Parathyroid adenoma (tissue), 2 donors: Measurements from ENCODE around the gene VCPKMT.

ENCODE experiments used
- H2AFZ ChIP-seq: fragments of 300-600 bp; sonication (generic); one replicate; pipeline ENCODE4 v1.7.0; 2017; ENCODE audit warnings: antibody characterized with exemption, mild to moderate bottlenecking
- H3K27ac ChIP-seq: fragments of 300-600 bp; sonication (generic); one replicate; pipeline ENCODE4 v1.7.0; 2017
- H3K27me3 ChIP-seq: fragments of 300-600 bp; sonication (generic); one replicate; pipeline ENCODE4 v1.7.0; 2017; ENCODE audit warnings: low read length; ENCODE audit not compliant: control insufficient read depth, insufficient read depth
- H3K36me3 ChIP-seq: fragments of 300-600 bp; sonication (generic); one replicate; pipeline ENCODE4 v1.7.0; 2017; ENCODE audit warnings: low read length; ENCODE audit not compliant: control insufficient read depth, insufficient read depth
- H3K4me1 ChIP-seq: fragments of 300-600 bp; sonication (generic); one replicate; pipeline ENCODE4 v1.7.0; 2017; ENCODE audit warnings: control low read depth
- H3K4me2 ChIP-seq: fragments of 300-600 bp; sonication (generic); one replicate; pipeline ENCODE4 v1.7.0; 2017; ENCODE audit warnings: low read length
- H3K4me3 ChIP-seq: fragments of 300-600 bp; sonication (generic); one replicate; pipeline ENCODE4 v1.7.0; 2017; ENCODE audit warnings: low read depth, low read length
- H3K79me2 ChIP-seq: fragments of 300-600 bp; sonication (generic); one replicate; pipeline ENCODE4 v1.7.0; 2017; ENCODE audit warnings: control low read depth
- H3K9ac ChIP-seq: fragments of 300-600 bp; sonication (generic); one replicate; pipeline ENCODE4 v1.7.0; 2017; ENCODE audit warnings: mild to moderate bottlenecking
- H3K9me3 ChIP-seq: fragments of 300-600 bp; sonication (generic); one replicate; pipeline ENCODE4 v1.7.0; 2017; ENCODE audit warnings: low read length; ENCODE audit not compliant: control insufficient read depth
- TF ChIP-seq, protein P1 (sequence below): fragments of 300-600 bp; sonication (generic); IDR thresholded peaks from one replicate; pipeline ENCODE4 v1.7.0; 2017; ENCODE audit warnings: antibody characterized with exemption, mild to moderate bottlenecking
- donor health status: primary hyperparathyroidism.

The VCPKMT gene

DNA sequence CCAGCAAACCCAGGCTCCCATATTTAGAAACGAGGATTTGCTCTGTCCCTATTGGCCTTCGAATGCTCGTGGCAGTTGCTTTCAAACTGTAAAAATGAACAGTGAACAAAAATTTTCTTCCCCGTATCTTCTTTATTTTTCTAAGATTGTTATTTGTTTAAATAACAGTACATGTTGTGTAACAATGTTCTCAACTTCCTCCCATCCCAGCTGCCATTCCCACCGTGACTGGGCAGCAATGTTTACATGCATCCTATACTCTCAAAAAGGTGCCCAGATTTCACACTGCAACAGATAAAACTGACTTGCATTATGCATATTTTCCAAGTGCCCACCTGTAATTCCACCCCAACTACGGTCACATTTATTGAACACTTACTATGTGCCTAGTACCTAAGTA, 12.8 kb downstream of the VCPKMT start:
- TF ChIP-seq, protein P1, sequence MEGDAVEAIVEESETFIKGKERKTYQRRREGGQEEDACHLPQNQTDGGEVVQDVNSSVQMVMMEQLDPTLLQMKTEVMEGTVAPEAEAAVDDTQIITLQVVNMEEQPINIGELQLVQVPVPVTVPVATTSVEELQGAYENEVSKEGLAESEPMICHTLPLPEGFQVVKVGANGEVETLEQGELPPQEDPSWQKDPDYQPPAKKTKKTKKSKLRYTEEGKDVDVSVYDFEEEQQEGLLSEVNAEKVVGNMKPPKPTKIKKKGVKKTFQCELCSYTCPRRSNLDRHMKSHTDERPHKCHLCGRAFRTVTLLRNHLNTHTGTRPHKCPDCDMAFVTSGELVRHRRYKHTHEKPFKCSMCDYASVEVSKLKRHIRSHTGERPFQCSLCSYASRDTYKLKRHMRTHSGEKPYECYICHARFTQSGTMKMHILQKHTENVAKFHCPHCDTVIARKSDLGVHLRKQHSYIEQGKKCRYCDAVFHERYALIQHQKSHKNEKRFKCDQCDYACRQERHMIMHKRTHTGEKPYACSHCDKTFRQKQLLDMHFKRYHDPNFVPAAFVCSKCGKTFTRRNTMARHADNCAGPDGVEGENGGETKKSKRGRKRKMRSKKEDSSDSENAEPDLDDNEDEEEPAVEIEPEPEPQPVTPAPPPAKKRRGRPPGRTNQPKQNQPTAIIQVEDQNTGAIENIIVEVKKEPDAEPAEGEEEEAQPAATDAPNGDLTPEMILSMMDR = no peak
- Histone ChIP-seq H3K4me1 (no peaks in the 10 kb centered on the region), H2AFZ (no peak overlapping the region), H3K9ac (no peak overlapping the region), H3K9me3 (no peaks in the 10 kb centered on the region), H3K27me3 (no peaks in the 10 kb centered on the region), H3K27ac (no peak overlapping the region), H3K4me2 (no peak overlapping the region), H3K4me3 (no peak overlapping the region), H3K79me2 (no peaks in the 10 kb centered on the region), H3K36me3 (no peaks in the 10 kb centered on the region)

DNA sequence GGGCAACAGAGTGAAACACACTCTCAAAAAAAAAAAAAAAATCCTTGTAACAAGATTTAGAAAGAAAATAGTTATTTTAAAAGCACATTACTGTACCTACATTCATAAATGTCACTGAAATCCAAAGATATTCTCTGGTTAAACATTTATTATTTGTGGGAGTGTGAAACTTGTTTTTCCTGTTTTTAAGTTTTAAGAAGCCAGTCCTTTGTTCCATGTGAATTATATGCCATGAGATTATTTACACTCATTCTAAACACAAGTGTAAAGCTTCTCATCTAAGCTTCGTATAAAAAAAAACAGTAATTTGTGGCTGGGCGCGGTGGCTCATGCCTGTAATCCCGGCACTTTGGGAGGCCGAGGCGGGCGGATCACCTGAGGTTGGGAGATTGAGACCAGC, 15.0 kb downstream of the VCPKMT start:
- H3K79me2 ChIP-seq = no peaks in the 10 kb centered on the region
- H3K9ac ChIP-seq = no peak overlapping the region
- TF ChIP-seq, protein P1 = no peak
- no peaks in the 10 kb centered on the region for H3K4me1 ChIP-seq
- H3K27me3 ChIP-seq = no peaks in the 10 kb centered on the region
- H3K9me3 ChIP-seq = no peaks in the 10 kb centered on the region
- H3K27ac ChIP-seq = no peak overlapping the region
- H2AFZ ChIP-seq = no peak overlapping the region
- H3K36me3 ChIP-seq = no peaks in the 10 kb centered on the region
- H3K4me2 ChIP-seq = no peak overlapping the region
- no peak overlapping the region for H3K4me3 ChIP-seq

DNA sequence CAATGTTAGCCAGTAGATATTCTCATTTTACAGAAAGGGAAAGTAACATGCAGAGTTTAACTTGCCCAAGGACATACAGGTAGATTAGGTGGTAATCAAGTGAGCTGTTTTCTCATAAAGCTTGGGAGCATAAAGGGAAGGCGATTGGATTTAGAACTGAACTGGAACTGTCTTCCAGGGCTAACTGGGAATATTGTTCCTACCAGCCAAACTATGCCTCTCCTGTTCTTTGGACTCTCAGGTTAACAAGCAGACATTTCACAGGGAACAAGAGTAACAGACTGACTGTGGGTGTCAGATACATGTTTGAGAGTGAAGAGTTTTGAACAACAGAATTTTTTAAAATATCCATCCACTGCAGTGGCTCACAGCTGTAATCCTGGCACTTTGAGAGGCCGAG, 15.6 kb downstream of the VCPKMT start:
- TF ChIP-seq, protein P1 = no peak
- Histone ChIP-seq H3K4me2 (no peak overlapping the region), H3K9me3 (no peaks in the 10 kb centered on the region), H3K4me3 (no peak overlapping the region), H2AFZ (no peak overlapping the region), H3K27ac (no peak overlapping the region), H3K4me1 (no peaks in the 10 kb centered on the region), H3K27me3 (no peaks in the 10 kb centered on the region), H3K79me2 (no peaks in the 10 kb centered on the region), H3K36me3 (no peaks in the 10 kb centered on the region), H3K9ac (no peak overlapping the region)

DNA sequence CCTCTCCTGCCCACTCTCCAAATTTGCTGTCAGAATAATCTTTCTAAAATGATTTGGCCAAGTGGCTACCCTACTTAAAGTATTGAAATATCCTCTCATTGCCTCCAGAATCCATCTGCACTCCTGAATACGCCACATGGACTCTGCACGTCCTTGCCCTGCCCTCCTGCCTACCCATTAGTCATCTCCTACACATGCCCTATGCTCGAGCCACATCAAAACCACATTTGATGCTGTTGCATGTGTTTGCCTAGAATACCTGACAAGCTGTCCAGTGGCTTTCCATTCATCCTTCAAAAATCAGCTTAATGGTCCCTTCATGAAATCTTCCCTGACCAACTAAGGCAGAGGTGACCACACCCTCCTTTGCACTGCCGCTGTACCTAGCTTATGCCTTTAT, 17.0 kb downstream of the VCPKMT start:
- no peak overlapping the region for H3K27ac ChIP-seq
- H3K4me3 ChIP-seq = no peak overlapping the region
- H3K4me2 ChIP-seq = no peak overlapping the region
- H3K9ac ChIP-seq = no peak overlapping the region
- TF ChIP-seq, protein P1 = no peak
- H3K9me3 ChIP-seq = no peaks in the 10 kb centered on the region
- no peaks in the 10 kb centered on the region for H3K36me3 ChIP-seq
- H2AFZ ChIP-seq = no peak overlapping the region
- H3K4me1 ChIP-seq = no peaks in the 10 kb centered on the region
- no peaks in the 10 kb centered on the region for H3K27me3 ChIP-seq
- no peaks in the 10 kb centered on the region for H3K79me2 ChIP-seq

DNA sequence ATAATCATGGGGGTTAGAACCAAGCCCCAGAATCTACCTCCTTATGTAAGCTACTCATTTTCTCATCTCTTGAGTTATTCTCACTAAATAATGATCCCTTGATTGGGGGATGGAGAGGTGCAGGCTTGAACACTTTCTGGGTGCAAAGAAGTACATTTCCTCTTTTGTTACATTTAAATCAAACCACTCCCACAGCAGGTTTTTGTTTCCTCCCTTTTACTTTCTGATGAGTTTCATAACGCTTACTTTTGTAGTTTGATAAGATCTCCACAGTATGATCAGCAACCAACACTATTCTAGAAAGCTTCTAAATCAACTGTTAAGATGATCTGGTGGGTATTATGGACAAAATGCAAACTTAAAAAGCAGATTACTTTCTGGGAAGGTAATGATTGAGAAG, 20.5 kb downstream of the VCPKMT start:
- TF ChIP-seq, protein P1 = no peak
- Histone ChIP-seq H3K79me2 (no peaks in the 10 kb centered on the region), H3K9me3 (no peaks in the 10 kb centered on the region), H3K4me1 (no peaks in the 10 kb centered on the region), H3K36me3 (no peaks in the 10 kb centered on the region), H3K4me3 (no peak overlapping the region), H3K27me3 (no peaks in the 10 kb centered on the region), H3K27ac (no peak overlapping the region), H3K4me2 (no peak overlapping the region), H2AFZ (no peak overlapping the region), H3K9ac (no peak overlapping the region)
